ENCODE data around the gene HOXC4.
"Not testable (repeated sequence)": the region's sequence is repeated elsewhere in the genome, so short reads cannot be mapped to it uniquely, and the experiment has no call there.

Gene HOXC4

GRCh38 chr12:54060174-54060974 lies 6.7 kb downstream of the HOXC4 start:
- no peak for DNase-seq

GRCh38 chr12:54060975-54061778 lies 7.5 kb downstream of the HOXC4 start:
- DNase-seq: no peak

- no peak for DNase-seq
Observed at GRCh38 chr12:54065677-54066076, 12.0 kb downstream of the HOXC4 start.

DNA sequence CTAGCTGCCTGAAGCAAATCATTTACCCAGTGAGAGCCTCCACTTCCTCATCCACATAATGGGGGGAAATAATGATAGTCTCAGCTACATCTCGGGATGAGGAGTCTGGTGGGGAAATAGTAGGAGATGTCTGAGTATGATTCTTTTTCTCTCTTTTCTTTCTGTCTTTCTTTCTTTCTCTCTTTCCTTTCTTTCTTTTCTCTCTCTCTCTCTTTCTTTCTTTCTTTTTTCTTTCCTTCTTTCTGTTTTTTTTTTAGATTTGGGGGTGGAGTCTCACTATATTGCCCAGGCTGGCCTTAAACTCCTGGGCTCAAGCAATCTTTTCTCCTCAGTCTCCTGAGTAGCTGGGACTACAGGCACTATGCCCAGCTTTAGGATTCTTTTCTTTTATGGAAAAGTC lies 12.8 kb downstream of the HOXC4 start:
- DNase-seq: no peak

GRCh38 chr12:54068418-54069070 lies 14.9 kb downstream of the HOXC4 start:
- DNase-seq: no peak

DNA sequence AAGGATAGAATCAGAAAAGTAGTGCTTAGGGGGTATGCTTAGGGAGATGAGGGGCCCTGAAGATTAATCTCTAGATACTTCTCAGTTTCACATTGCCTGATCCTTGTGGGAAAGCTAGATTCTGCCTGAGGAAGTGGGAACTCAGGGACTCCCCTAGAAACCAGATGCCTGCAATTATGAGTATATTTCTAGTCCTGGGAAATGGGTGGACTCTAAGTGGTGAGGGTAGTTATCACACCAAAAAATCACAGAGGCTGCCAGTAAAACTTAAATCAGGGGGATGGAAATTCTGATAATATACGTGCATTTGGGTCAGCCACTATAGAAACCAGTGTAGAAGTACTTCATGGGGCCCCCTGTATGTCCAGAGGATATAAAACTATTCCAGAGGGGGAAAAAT lies 18.3 kb downstream of the HOXC4 start:
- DNase-seq: no peak

- DNase-seq: no peak
Observed at GRCh38 chr12:54074308-54074707, 20.7 kb downstream of the HOXC4 start.

DNA sequence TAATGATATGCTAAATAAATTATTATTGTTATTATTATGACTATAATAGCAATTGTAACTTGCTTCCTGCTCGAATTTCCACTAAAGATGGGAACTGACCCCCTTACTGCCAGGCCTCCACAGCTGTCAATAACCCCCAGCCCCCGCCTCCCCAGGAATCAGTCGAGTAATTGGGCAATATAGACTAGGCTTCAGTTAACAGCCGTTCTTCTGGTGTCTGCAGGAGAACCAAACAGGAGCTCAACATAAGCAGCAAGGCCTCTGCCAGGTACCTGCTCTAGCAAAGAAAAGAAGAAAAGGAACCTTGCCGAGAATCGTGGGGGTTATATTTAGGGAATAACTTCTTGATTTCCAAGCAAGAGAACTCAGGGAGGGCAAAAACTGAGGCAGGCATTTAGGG lies 21.8 kb downstream of the HOXC4 start:
- DNase-seq: no peak

GRCh38 chr12:54075974-54076373 lies 22.3 kb downstream of the HOXC4 start:
- no peak for DNase-seq

DNA sequence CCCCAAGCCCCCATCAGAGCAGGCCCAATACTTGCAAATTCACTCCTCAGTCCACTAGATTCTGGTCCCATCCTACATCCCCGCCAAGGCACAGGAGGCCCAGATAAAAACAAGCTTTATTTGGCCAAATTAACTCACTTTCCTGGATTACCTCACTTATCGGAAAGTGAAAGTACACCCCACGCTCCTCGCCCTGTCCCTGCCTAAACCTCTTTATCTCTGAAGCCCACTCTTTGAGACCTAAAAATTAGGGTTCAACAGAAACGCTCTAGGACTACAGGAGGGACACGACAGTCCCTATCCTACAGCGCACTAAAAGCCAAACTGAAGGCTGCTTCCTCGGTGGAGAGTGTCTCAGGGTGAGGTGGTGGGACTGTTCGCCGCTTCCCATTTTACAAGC lies 24.2 kb downstream of the HOXC4 start:
- DNase-seq: not testable (repeated sequence)

- not testable (repeated sequence) for DNase-seq
Observed at GRCh38 chr12:54079115-54079514, 25.5 kb downstream of the HOXC4 start.

DNA sequence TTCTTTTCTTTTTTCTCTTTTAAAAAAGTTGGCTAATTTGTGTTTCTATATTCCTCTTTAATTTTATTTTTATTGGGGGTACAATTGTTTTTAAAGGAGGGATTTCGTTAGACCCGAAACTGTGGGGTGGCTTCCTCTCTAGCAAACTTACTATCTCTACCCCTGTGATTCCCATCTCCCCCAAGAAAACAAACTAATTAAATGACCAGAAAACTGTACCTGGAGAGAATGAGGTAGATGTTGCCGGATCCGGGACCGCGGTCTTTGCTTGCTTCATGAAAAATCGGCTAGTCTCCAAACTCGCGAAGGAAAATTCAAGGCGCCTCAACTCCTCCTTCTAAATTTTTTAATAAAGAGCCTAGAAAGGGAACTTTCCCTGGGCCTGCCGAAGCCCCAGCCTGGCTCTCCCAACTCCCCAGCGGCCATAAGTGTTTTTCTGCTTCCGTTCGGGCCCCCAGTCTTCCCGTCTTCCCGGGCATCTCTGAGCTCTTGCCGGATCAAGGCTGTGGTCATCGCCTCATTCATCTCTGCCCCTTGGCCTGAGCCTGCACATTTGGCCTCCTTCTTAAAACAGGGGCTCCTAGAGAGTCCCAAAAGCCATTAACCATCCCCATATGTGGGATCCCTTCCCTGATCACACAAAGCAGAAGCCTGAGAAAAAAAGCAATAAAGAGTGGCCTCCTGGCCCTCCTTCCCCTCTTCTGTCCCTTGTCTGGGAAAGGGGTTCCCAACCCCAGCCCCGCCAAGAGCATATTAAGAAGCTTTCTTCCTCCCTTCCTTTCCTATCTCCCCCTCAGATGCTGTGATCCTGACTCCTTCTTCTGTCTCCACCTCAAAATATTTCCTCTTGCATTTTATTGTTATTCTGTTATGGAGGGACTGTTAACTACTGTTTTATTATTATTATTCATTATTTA lies 26.6 kb downstream of the HOXC4 start:
- DNase-seq: not testable (repeated sequence)

- peak; percentile 22 for DNase-seq
Observed at GRCh38 chr12:54081053-54081514, 27.4 kb downstream of the HOXC4 start.

GRCh38 chr12:54081581-54082396 lies 28.2 kb downstream of the HOXC4 start:
- DNase-seq: peak; percentile 26

DNA sequence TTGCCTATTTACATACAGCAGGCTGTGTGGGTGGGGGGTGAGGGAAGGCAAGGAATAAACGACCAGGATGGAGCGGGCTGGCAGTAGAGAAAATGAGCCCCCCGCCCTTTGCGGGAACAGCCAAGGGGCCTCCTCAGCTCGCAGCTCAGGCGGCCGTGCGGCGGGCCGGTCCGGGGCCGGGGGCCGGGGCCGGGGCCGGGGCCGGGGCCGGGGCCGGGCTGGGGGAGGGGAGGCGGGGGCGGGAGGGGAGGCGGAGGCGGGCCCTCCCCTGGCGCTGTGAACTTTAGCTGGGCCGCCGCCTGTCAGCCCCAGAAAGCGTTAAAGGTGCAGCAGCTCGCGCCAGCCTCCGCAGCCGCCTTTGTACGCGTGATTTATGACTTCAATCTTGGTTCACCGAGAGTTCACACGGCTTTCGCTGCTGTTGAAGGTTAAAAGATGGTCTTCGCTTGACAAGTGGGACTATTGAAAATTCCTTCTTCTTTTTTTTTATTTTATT lies 28.8 kb downstream of the HOXC4 start:
- DNase-seq: peak; percentile 49

GRCh38 chr12:54088011-54088410 lies 34.4 kb downstream of the HOXC4 start:
- not testable (repeated sequence) for DNase-seq

- DNase-seq: not testable (repeated sequence)
Observed at GRCh38 chr12:54089465-54089864, 35.8 kb downstream of the HOXC4 start.

- peak; percentile 23 for DNase-seq
Observed at GRCh38 chr12:54090312-54090711, 36.7 kb downstream of the HOXC4 start.

GRCh38 chr12:54092943-54093342 lies 39.3 kb downstream of the HOXC4 start:
- DNase-seq: not testable (repeated sequence)

GRCh38 chr12:54095928-54096327 lies 42.3 kb downstream of the HOXC4 start:
- not testable (repeated sequence) for DNase-seq

DNA sequence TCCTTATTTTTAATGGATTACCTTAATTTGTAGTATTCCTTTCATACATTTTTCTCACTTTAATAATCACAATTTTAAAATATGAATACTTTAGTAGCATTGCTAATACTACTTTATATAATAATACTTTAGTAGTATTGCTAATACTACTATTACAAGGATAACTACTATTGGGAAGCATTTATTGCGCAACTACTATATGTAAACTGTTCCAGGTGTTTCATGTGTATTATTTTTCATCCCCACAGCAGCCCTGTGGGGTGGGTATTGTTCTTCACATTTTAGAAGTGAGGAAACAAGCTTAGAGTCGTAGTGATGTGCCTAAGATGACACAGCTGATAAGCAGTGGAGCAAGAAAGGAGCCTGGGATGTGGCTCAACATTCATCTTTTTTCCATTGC lies 45.0 kb downstream of the HOXC4 start:
- not testable (repeated sequence) for DNase-seq

Measured in activated CD4-positive, alpha-beta T cell treated with anti-CD3 and anti-CD28 coated beads for 48 hours (primary cell).